ENCODE data around the gene FADS3.

The FADS3 gene
- 3.7 to 13.6 reads per million in 2 experiments for total RNA-seq

DNA sequence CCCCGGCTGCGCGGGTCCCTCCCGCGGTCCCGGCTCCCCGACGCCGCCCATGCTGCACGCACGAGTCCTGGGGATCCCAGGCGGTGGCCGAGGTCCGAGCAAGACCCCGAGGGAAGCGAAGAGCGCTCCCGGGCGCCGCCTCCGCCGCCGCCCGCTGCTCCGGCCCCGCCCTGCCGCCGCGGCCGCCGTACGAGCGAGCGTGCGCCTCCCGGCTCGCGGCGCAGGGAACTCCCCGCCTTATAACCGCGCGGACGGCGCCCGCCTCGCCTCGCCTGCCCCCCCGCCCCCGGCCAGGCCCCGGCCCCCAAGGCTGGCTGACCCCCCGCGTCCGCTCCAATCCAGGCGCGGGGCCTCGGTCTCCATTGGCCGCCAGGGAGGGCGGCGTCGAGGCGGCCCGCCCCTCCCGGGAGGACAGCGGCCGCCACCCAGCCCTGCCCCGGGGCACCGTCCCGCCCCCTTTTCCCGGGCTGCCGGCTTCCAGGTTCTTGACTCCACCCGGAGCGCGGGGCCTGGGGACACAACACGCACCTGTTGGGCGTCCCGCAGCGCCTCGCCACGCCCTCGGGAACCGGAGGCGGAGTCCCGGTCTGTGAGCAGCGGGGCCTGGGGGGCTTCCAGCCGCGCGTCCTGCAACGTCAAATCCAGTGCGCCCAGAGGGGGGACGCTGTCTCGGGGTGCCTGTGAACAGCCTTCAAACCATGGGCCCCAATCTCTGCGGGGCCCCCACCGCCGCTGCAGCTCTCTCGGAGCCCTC lies at the start of gene FADS3:
Gene FADS3 (minus strand): TSS at position 215 of the 754 bp plus-strand sequence. CDS start 164 bp downstream, at position 51.
- DNase-seq (ENCODE audit: low read depth): peak; percentile 42

- DNase-seq (ENCODE audit: low read depth): no peak
Observed at GRCh38 chr11:61940466-61940865, 49.1 kb upstream of the FADS3 start.

- no peak for DNase-seq (ENCODE audit: low read depth)
Observed at GRCh38 chr11:61935861-61936260, 44.5 kb upstream of the FADS3 start.

GRCh38 chr11:61930933-61931332 lies 39.6 kb upstream of the FADS3 start:
- no peak for DNase-seq (ENCODE audit: low read depth)

- no peak for DNase-seq (ENCODE audit: low read depth)
Observed at GRCh38 chr11:61928606-61929005, 37.3 kb upstream of the FADS3 start.

GRCh38 chr11:61927501-61927900 lies 36.2 kb upstream of the FADS3 start:
- DNase-seq (ENCODE audit: low read depth): no peak

GRCh38 chr11:61926235-61926634 lies 34.9 kb upstream of the FADS3 start:
- DNase-seq (ENCODE audit: low read depth): no peak

GRCh38 chr11:61925736-61926135 lies 34.4 kb upstream of the FADS3 start:
- DNase-seq (ENCODE audit: low read depth): no peak

- no peak for DNase-seq (ENCODE audit: low read depth)
Observed at GRCh38 chr11:61924064-61924455, 32.7 kb upstream of the FADS3 start.

- no peak for DNase-seq (ENCODE audit: low read depth)
Observed at GRCh38 chr11:61923166-61924063, 32.1 kb upstream of the FADS3 start.

GRCh38 chr11:61922539-61922938 lies 31.2 kb upstream of the FADS3 start:
- DNase-seq (ENCODE audit: low read depth): no peak

- DNase-seq (ENCODE audit: low read depth): no peak
Observed at GRCh38 chr11:61921446-61921845, 30.1 kb upstream of the FADS3 start.

GRCh38 chr11:61919705-61920631 lies 28.6 kb upstream of the FADS3 start:
- no peak for DNase-seq (ENCODE audit: low read depth)

GRCh38 chr11:61918938-61919704 lies 27.8 kb upstream of the FADS3 start:
- no peak for DNase-seq (ENCODE audit: low read depth)

GRCh38 chr11:61918251-61918937 lies 27.0 kb upstream of the FADS3 start:
- no peak for DNase-seq (ENCODE audit: low read depth)

- no peak for DNase-seq (ENCODE audit: low read depth)
Observed at GRCh38 chr11:61917334-61918109, 26.2 kb upstream of the FADS3 start, which contains the start of gene RAB3IL1. TSS of gene RAB3IL1 (minus strand) at chr11:61917566. CDS start at chr11:61917367, 199 bp downstream.

DNA sequence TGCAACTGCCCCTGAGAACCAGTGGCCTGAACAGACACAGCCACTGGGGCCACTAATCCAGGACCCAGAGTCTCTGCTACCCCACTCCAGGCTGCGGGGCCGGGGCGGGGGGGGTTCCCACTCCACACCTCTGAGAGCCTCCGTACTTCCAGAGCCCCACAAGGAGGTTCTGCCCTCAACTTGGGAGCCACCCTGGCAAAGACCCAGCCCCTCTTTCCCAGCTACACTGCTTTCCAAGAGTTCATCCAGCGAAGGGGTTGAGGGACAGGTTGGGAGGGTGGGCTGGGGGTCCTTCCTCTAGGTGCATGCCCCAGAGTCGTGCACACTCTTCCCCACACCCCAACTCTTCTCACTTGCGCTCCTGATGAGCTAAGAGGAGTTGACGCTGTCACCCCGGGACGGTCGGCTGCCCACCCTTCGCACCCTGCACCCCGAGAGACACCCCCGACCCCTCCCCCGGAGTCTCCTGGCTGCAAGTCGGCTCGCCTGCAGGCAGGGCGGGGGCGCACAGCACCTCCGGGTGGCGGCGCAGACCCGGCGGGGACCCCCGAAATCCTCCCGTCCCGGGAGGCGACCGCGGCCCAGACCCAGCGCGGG lies 25.5 kb upstream of the FADS3 start:
- no peak for DNase-seq (ENCODE audit: low read depth)

- DNase-seq (ENCODE audit: low read depth): no peak
Observed at GRCh38 chr11:61914471-61915171, 23.3 kb upstream of the FADS3 start.
